Measurements from ENCODE around the gene GPBAR1. TPM values are rescaled to one million over a fixed set of nuclear protein-coding genes. Genes with fewer than 3 reads are reported as not detected.

The GPBAR1 gene
- total and polyA plus RNA-seq, 2 of the 8 experiments (the other 6 are each of a cell fraction or from before 2014, with no cell fraction given) = 0.32 to 0.59 TPM

DNA sequence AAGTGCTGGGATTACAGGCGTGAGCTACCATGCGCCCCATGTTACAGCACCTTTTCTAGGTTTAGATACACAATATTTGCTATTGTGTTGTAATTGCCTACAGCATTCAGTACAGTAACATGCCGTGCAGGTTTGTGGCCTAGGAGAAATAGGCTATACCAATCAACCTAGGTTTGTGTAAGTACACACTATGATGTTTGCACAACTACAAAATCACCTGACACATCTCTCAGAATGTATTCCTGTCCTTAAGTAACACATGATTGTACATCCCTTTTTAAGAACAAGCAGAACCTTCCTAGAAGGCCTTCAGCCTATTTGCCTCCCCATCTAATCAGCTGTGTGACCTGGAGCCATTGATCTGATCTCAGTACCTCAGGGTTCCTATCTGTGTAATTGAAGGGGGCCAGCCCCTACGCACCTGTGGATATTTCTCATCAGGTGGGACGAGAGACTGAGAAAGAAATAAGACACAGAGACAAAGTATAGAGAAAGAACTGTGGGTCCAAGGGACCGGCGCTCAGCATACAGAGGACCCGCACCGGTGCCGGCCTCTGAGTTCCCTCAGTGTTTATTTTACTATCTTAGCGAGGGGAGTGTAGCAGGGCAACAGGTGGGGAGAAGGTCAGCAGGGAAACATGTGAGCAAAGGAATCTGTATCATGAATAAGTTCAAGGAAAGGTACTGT lies 50.2 kb downstream of the GPBAR1 start:
- H2BK15ac ChIP-seq (ENCODE audit: low read length) = no peak overlapping the region
- CTCF ChIA-PET (ENCODE audit: partially characterized antibody) = interaction anchor here (0.6 to 1.8 kb wide), 4 partner anchors 9 to 45 kb away, joined by 3 to 10 read pairs (median 4); no protein-coding TSS in a partner anchor
- H4K91ac ChIP-seq (replicated peaks; ENCODE audit: insufficient read length, low read length) = no peak overlapping the region
- FAIRE-seq = no peak
- H4K8ac ChIP-seq (ENCODE audit: extremely low read depth, insufficient read depth, low read length) = no peak overlapping the region
- H3K23ac ChIP-seq (ENCODE audit: insufficient read length) = no peak overlapping the region
- no peaks in the 10 kb centered on the region for H3K9me3 ChIP-seq (ENCODE audit: insufficient read depth in 2 of 2, low read depth in 1 of 2, low read length in 1 of 2)
- no peak overlapping the region for H2BK5ac ChIP-seq (ENCODE audit: low read depth, low read length)
- H2AFZ ChIP-seq (ENCODE audit: low read length) = no peak overlapping the region
- no peaks in the 10 kb centered on the region for H4K20me1 ChIP-seq (replicated peaks in 1 of 2; ENCODE audit: control insufficient read depth in 1 of 2, insufficient read depth in 2 of 2, low read length in 2 of 2)
- H3K18ac ChIP-seq (ENCODE audit: extremely low read depth, low read length) = no peak overlapping the region
- no peak overlapping the region for H3K4me3 ChIP-seq (ENCODE audit: extremely low read depth in 1 of 4, insufficient read depth in 2 of 4, low read depth in 3 of 4, low read length in 4 of 4)
- H3K4ac ChIP-seq (replicated peaks; ENCODE audit: insufficient read length, low read depth, low read length) = no peak overlapping the region
- H3K79me1 ChIP-seq (ENCODE audit: low read depth, low read length) = no peaks in the 10 kb centered on the region
- H3K14ac ChIP-seq (ENCODE audit: insufficient read length) = no peak overlapping the region
- no peaks in the 10 kb centered on the region for H3K4me1 ChIP-seq (replicated peaks in 1 of 4; ENCODE audit: control insufficient read depth in 3 of 4, insufficient read depth in 4 of 4, low read length in 3 of 4)
- no peaks in the 10 kb centered on the region for H3K79me2 ChIP-seq (ENCODE audit: control insufficient read depth in 1 of 2, insufficient read depth in 2 of 2, low read length in 2 of 2)
- TF ChIP-seq POLR2A (IDR thresholded peaks at IDR 0.05; ENCODE audit: control extremely low read depth in 1 of 2, low read depth in 2 of 2, low read length in 2 of 2) (no peak), FOSL1 (IDR thresholded peaks at IDR 0.05; ENCODE audit: insufficient read depth, low read depth, low read length) (no peak), SAP30 (IDR thresholded peaks at IDR 0.05; ENCODE audit: insufficient read depth, insufficient replicate concordance, low read length) (no peak), YY1 (IDR thresholded peaks at IDR 0.05; ENCODE audit: low read depth, low read length) (no peak), POLR2AphosphoS5 (IDR thresholded peaks at IDR 0.05; ENCODE audit: low read depth, low read length) (no peak), RFX5 (IDR thresholded peaks at IDR 0.05; ENCODE audit: borderline replicate concordance, low read depth, low read length) (no peak)
- TF ChIP-seq, protein P1, sequence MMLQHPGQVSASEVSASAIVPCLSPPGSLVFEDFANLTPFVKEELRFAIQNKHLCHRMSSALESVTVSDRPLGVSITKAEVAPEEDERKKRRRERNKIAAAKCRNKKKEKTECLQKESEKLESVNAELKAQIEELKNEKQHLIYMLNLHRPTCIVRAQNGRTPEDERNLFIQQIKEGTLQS (IDR thresholded peaks at IDR 0.05; ENCODE audit: insufficient read depth, low read depth, low read length) = no peak
- H4K5ac ChIP-seq (ENCODE audit: insufficient read length, low read depth, low read length) = no peak overlapping the region
- no peak overlapping the region for H2BK12ac ChIP-seq (ENCODE audit: low read depth, low read length)
- 93% methylated on average over 11 of the region's 11 CpGs; no CpG with 5 or more reads in 1 of the 2 experiments for WGBS, 2 experiments (ENCODE audit: extremely low coverage in 1 of 2, insufficient coverage in 1 of 2, insufficient read length in 1 of 2, insufficient replicate concordance in 2 of 2, low coverage in 1 of 2, low lambda C conversion rate in 2 of 2, missing lambda C conversion rate in 1 of 2)
- no peaks in the 10 kb centered on the region for H3K27me3 ChIP-seq (replicated peaks in 1 of 4; ENCODE audit: control insufficient read depth in 3 of 4, extremely low read depth in 1 of 4, insufficient read depth in 3 of 4, low read length in 3 of 4)
- H3K4me2 ChIP-seq (ENCODE audit: insufficient read depth in 1 of 2, low read depth in 2 of 2, low read length in 2 of 2) = no peak overlapping the region
- no peak for DNase-seq (ENCODE audit: low read depth in 1 of 2, low spot score in 2 of 2)
- no peaks in the 10 kb centered on the region for H3K23me2 ChIP-seq (ENCODE audit: low read depth, low read length)
- no peak overlapping the region for H2AK5ac ChIP-seq (ENCODE audit: low read depth, low read length)
- no peaks in the 10 kb centered on the region for H3K36me3 ChIP-seq (ENCODE audit: control insufficient read depth in 2 of 4, insufficient read depth in 4 of 4, low read length in 3 of 4)
- POLR2A ChIA-PET (ENCODE audit: partially characterized antibody) = no interaction called here
- no peak overlapping the region for H3K9ac ChIP-seq (replicated peaks in 1 of 4; ENCODE audit: extremely low read depth in 1 of 4, low read depth in 3 of 4, low read length in 3 of 4)
- H3K27ac ChIP-seq (ENCODE audit: low read depth, low read length) = no peak overlapping the region
- no peak overlapping the region for H2BK120ac ChIP-seq (replicated peaks; ENCODE audit: low read depth, low read length)
- no peak overlapping the region for H2BK20ac ChIP-seq (ENCODE audit: low read length)
- H3K56ac ChIP-seq (replicated peaks; ENCODE audit: insufficient read length, low read depth, low read length) = no peak overlapping the region
